HG03097 (cell line): Measurements from ENCODE around the gene TTC9C.
A peak's percentile ranks its signal among the peaks of the same experiment; 100 is the strongest.
"Not testable (repeated sequence)": the region's sequence is repeated elsewhere in the genome, so short reads cannot be mapped to it uniquely, and the experiment has no call there.

Experiments
- ATAC-seq: cut with Tn5 transposase; IDR thresholded peaks from one replicate; pipeline ENCODE4 v1.9.1; 2021; ENCODE audit not compliant: unreplicated experiment, low FRiP score

TTC9C gene, protein sequence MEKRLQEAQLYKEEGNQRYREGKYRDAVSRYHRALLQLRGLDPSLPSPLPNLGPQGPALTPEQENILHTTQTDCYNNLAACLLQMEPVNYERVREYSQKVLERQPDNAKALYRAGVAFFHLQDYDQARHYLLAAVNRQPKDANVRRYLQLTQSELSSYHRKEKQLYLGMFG

GRCh38 chr11:62728171-62728988, at the start of gene TTC9C:
TTC9C (plus strand) TSS chr11:62728486; CDS start chr11:62728849, 363 bp downstream.
- ATAC-seq = peak; percentile 22

GRCh38 chr11:62678770-62679696, 49.3 kb upstream of the TTC9C start, which contains the start of gene UBXN1:
UBXN1 (minus strand) TSS chr11:62679073; CDS start chr11:62678923, 150 bp downstream.
- ATAC-seq = no peak

GRCh38 chr11:62680825-62681240, 47.5 kb upstream of the TTC9C start:
- peak; percentile 55 for ATAC-seq

- no peak for ATAC-seq
These were observed 45.8 kb upstream of the TTC9C start for GRCh38 chr11:62682518-62682917.

- ATAC-seq = no peak
These were observed 40.5 kb upstream of the TTC9C start for GRCh38 chr11:62687508-62688396.

DNA sequence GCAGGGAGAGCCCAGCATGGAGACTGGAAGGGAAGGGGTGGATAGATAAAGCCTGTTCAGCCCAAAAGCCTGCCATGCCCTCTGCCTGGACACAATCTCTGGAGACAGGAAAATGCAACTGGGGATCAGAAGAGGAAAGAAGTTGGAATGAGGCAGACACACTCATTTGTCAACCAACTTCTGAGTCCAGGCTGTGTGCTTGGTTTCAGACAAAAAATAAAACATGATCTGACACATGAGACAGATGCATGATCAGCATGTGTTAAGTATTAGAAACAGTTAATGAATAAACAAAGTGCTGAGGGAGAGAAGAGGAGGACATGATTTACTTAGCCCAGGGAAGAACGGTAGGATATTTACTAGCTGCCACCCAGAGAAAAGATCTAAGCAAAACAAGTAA, 39.8 kb upstream of the TTC9C start:
- ATAC-seq = no peak

GRCh38 chr11:62689421-62690183, 38.7 kb upstream of the TTC9C start, which contains the start of gene LRRN4CL:
LRRN4CL (minus strand) TSS chr11:62689530; CDS start chr11:62688508, 1,022 bp downstream.
- ATAC-seq = no peak

DNA sequence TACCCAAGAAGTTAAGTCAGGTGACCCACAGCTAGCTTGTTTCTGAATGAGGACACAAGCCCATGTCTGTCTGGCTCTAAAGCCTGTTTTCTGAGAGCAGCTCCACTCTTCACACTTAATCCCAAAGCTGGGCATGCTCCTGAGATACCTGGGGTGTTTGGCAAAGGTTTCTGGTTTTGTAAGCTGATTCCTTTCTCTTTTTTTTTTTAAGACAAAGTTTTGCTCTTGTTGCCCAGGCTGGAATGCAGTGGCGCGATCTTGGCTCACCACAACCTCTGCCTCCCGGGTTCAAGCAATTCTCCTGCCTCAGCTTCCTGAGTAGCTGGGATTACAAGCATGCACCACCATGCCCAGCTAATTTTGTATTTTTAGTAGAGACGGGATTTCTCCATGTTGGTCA, 34.7 kb upstream of the TTC9C start:
- not testable (repeated sequence) for ATAC-seq

GRCh38 chr11:62694455-62695167, 33.7 kb upstream of the TTC9C start:
- ATAC-seq = no peak

GRCh38 chr11:62702246-62702645, 26.0 kb upstream of the TTC9C start:
- ATAC-seq = no peak

DNA sequence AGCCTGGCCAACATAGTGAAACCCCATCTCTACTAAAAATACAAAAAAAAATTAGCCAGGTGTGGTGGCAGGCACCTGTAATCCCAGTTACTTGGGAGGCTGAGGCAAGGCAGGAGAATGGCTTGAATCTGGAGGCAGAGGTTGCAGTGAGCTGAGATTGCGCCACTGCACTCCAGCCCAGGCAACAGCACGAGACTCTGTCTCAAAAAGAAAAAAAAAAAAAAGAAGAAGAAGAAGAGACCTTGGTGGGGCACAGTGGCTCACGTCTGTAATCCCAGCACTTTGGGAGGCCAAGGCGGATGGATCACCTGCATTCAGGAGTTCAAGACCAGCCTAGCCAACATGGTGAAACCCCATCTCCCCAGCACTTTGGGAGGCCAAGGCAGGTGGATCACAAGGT, 24.4 kb upstream of the TTC9C start:
- not testable (repeated sequence) for ATAC-seq

DNA sequence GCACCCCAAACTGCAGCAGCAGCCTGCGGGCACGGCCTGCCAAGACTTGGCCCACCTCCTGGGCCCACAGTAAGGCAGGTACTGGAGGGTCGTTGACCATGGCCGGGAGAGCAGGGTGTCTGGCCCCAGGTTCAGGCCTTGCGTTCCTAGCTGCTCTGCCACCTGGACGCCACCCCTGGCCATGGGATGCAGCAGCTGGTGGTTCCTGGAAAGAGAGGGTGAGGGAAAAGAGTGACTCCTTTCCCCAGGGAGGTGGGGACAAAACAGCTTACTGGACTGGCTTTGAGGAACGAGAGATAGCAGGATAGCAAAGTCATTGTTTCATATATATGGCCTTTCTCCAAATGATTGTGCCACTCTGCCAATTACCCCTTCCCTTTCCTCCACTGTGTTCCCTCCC, 22.9 kb upstream of the TTC9C start:
- ATAC-seq = no peak

- ATAC-seq = peak; percentile 53
These were observed 22.1 kb upstream of the TTC9C start for GRCh38 chr11:62705880-62706849.

DNA sequence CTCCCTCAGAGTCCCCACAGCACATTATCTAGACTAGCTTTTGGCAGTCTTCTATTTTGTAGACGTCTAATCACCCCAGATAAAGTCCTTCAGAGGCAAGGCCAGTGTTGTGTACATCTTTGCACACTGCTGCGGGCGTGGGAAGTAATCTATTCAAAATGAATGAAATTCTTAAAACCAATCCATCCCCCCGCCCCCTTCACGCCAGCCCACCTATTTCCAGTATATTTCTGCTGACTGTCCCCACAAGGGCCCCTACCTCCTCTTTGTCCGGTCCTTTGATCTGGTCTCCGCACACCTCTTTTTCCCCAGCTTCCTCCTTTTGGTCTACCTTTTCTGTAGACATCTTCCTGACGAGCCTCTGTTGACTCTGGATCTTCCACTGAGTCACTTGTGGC, 21.4 kb upstream of the TTC9C start:
- ATAC-seq = no peak

GRCh38 chr11:62707277-62707861, 20.9 kb upstream of the TTC9C start, which contains the start of the genes BSCL2 and GNG3:
BSCL2 (minus strand) TSS chr11:62707424; CDS start chr11:62707195, 229 bp downstream.
GNG3 (plus strand) TSS chr11:62707676; CDS start chr11:62708296, 620 bp downstream.
- ATAC-seq = no peak

GRCh38 chr11:62708392-62708791, 19.9 kb upstream of the TTC9C start:
- no peak for ATAC-seq

DNA sequence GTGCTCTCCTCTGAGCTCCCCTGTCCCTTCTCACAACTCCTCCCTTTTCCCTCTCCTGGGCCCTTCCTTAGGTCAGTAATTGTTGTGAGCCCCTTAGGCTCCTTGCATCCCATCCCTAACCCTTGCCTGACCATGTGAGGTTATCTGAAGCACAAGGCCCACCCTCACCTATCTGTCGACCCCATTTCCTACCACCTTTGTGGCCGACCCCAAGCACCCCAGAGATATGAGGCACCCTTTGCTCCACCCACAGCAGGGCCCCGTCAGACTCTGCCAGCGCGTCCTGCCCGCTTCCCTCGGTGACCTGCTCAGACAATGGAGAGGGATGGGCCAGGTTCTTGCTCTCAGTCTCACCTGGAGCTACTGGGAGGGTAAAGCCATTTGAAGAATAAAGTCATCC, 19.5 kb upstream of the TTC9C start:
- no peak for ATAC-seq
